NCI-H1436 treated with DMSO at 0.1 percent for 48 hours (cell line): ENCODE measurements around the gene FGD3.

Experiments
- DNase-seq: peaks from one replicate; lab custom pipeline; 2025; lab: John Stamatoyannopoulos, UW

The FGD3 gene

DNA sequence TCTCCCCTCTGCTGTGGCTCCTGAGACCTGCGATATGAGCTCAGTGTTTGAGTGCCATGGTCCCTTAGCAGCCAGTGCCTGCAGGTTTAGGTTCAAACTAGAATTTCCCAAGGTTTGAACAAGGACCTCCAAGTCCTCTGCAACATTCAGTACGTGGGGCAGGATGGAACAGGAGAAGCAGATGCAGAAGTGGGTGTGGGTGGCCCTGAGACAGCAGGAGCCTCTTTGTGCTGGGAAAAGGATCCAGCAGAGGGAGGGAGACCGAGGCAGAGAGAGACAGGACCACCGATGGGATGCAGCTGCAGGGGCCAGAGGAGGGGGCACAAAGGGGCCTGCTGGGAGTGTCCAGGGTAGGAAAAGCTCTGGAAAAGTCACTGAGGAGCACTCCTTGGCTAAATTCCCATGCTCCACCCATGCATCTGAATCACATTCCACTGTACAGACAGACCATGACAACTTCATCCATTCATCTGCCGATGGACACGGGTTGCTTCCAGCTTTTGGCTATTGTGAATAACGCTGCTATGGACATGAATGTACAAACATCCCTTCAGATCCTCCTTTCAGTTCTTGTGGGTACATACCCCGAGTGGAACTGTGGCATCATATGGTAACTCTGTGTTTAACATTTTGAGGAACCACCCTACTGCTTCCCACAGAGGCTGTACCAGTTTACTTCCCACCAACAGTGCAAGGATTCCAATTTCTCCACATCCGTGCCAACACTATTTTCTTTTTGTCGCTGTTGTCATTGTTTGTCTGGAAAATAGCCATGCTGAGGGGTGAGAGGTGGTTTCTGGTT is 84.5 kb downstream of the FGD3 start:
- DNase-seq: no peak

GRCh38 chr9:93032545-93032944 is 85.2 kb downstream of the FGD3 start:
- DNase-seq: no peak

- DNase-seq: peak; percentile 7
Observed at GRCh38 chr9:93033531-93033930, 86.2 kb downstream of the FGD3 start.

GRCh38 chr9:93035106-93035660 is 87.9 kb downstream of the FGD3 start:
- no peak for DNase-seq

- no peak for DNase-seq
Observed at GRCh38 chr9:93035821-93036351, 88.6 kb downstream of the FGD3 start.

DNA sequence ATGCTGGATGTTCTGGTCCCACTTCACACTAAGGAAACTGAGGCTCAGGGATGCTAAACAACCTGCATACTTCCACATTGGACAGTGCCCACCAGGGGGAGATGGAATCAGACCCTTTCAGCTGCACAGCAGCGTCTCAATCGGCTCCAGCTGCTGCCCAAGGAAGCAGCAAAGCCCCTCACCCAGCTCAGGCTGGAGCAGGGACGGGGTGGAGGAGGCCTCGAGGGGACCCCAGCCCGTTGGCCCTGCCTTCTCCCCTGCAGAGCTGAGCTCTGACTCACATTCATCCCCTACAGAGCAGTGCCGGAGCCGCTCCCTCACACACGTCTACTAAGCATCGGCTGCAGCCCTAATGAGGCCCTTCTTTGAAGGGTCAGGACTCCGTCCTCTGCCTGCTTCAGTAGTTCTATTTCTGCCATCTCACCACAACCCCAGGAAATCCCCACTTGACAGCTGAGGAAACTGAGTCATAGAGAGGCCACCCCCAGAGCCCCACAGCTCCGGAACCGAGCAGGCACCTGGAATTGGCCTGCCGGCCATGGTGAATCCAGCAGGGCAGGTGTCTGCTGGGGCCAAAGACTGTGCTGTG is 89.7 kb downstream of the FGD3 start:
- no peak for DNase-seq

DNA sequence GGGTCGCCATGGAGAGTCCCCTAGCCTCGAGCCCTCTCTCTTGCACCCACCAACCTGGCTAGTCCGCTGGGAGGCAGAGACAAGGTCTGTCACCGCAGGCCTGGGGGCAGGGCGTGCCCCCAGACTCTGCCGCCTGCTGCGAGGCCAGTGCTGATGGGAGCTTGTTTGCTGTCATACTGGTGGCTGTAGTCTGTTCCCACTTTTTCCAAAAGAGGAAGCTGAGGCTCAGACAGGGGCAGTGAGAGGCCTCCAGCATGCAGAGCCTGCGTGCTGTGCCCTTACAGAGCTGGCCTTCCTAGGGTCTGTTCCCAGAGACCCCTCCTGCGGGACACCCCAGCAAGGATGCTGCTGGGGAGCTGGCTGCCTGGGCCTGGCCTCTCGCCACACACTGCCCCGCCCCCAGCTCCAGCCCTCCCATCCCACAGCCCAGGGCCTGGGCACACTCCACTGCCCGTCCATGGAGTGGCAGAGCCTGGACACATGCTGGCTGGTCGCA is 90.2 kb downstream of the FGD3 start:
- DNase-seq: no peak

- DNase-seq: no peak
Observed at GRCh38 chr9:93038918-93039317, 91.6 kb downstream of the FGD3 start.

DNA sequence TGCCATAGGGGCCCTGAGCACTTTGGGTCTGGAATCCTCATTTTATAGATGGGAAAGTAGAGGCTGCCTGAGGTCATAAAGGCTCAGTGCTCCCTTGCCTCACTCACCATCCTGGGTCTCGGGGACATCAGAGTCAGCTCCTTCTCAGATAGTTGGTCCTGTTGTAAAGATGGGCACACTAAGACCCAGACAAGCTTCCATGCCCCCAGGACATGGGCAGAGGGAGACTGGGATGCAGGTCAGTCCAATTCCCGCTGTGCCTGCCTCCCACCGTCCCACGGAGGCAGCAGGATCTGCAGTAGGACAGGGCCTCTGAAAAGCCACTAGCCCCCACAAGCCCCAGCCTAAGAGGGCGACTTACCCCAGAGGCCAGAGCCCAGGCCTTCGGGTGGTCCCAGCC is 92.1 kb downstream of the FGD3 start:
- DNase-seq: no peak

DNA sequence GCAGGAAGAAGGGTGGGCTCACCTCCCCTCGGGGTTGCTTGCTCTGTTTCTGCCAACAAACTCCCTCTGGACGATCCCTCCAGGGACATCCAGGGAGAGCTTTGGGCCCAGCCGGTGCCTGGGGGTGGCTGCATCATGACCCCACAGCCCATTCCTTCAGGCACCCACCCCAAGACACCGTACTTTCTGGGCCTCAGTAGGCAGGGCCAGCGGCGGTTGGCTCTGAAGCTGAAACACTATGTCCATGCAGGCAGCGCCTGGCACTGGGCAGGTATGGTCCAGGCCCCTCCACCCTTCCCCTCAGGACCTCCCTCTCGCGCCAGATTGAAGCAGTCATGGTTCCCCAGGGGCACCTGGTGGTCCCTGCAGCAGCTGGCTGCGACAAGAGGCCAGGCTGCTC is 92.7 kb downstream of the FGD3 start:
- DNase-seq: no peak

DNA sequence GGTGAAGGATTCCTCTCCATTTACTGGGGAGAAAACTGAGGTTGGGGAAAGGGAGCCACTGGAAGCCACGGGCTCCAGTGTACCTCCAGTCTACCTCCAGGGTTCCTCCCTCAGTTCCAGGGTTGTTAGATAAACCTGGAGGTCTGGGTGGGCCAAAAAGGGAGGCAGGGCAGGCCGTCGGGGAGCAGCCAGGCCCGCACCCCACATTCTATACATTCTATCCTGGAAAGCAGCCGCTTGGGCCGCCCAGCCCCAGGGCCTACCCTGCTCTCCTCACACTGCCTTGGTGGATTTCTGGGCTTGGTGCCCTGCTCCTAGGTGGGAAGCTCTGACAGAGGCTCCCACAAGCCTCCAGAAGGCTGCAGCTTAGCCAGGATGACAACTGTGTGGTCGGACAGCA is 93.1 kb downstream of the FGD3 start:
- no peak for DNase-seq

DNA sequence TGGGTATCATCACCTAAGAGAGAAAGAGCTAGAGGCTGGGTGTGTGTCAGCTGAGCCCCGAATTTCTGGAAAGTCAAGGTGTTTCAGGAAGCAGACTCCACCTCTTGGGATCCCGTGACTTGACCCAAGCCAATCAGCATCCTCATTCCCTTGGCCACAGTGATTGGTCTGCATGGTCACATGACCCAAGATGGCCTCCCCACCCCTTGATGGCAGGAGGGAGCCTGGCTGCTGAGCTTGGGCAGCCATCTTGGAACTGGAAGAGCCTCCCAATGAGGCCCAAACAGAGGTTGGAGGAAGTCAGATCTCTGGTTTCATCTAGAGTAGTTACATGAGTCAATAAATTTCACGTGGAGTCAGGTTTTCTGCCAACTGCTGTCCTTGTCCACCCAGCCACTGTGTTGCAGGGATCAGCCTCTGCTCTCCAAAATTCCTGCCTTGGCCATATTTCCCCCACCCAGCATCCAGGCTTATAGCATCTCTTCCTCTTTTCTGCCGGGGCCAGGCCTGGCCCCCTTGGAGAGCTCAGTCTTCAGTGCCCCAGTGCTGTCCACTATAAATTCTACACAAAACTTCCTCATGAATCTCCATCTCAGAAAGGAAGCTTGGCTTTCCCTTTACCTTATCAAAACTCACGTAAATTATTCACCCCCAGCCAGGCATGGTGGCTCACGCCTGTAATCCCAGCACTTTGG is 93.9 kb downstream of the FGD3 start:
- no peak for DNase-seq

- DNase-seq: no peak
Observed at GRCh38 chr9:93043122-93043521, 95.8 kb downstream of the FGD3 start.

- DNase-seq: no peak
Observed at GRCh38 chr9:93045521-93045920, 98.2 kb downstream of the FGD3 start.

GRCh38 chr9:93048566-93049448 is 101.5 kb downstream of the FGD3 start:
- no peak for DNase-seq

GRCh38 chr9:93049491-93049890 is 102.2 kb downstream of the FGD3 start:
- DNase-seq: no peak

- no peak for DNase-seq
Observed at GRCh38 chr9:93050231-93050630, 102.9 kb downstream of the FGD3 start.

GRCh38 chr9:93051680-93052089 is 104.4 kb downstream of the FGD3 start:
- DNase-seq: no peak

- DNase-seq: no peak
Observed at GRCh38 chr9:93052791-93053540, 105.6 kb downstream of the FGD3 start.

DNA sequence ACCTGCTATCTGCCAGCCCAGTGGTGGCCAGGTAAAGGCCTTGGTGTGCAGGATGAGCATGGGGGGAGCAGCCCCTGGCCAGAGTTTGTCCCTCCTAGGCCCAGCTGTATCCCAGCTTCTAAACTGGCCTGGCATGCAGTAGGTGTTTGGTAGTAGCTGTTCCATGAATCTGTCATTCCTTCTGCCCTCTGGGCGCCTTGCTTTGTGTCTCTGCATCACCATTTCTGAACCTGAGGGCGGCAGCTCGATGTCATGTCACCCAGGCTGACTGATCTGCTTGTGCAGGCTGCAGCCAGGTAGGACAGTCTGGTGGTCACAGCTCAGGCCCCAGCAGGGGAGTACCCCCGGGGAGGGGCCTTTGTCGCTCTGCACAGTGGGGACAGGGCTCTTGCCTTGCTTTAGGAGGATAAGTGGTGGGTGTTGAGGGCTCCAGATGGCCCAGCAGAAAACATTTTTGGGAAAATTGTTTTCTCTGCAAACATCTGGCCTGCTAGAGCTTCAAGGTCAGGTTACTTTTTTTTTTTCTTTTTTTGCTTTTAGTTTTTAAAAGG is 106.5 kb downstream of the FGD3 start:
- DNase-seq: no peak
